HepG2 (cell line): Measurements from ENCODE around the gene SYVN1. TPM values are rescaled to one million over a fixed set of nuclear protein-coding genes. Genes with fewer than 3 reads are reported as not detected.

Experiments used
- AKNA ChIP-seq: sonication (generic); formaldehyde crosslinking; IDR thresholded peaks from 2 replicates; pipeline ENCODE4 v1.4.0; 2020; ENCODE audit warnings: missing genetic modification reagents, borderline replicate concordance
- DPF2 ChIP-seq: sonication (generic); formaldehyde crosslinking; IDR thresholded peaks from 2 replicates; pipeline ENCODE4 v1.4.0; 2020; ENCODE audit warnings: mild to moderate bottlenecking, low read depth, missing genetic modification reagents, borderline replicate concordance
- FOXO1 ChIP-seq: sonication (generic); formaldehyde crosslinking; IDR thresholded peaks from 2 replicates; pipeline ENCODE4 v1.4.0; 2020; ENCODE audit warnings: missing genetic modification reagents
- GATAD2A ChIP-seq: IDR thresholded peaks from 2 replicates; pipeline ENCODE4 v1.6.1; 2016
- HIVEP1 ChIP-seq: sonication (generic); formaldehyde crosslinking; IDR thresholded peaks from 2 replicates; pipeline ENCODE4 v1.4.0; 2020; ENCODE audit warnings: mild to moderate bottlenecking, missing genetic modification reagents
- IKZF4 ChIP-seq: sonication (generic); formaldehyde crosslinking; IDR thresholded peaks from 2 replicates; pipeline ENCODE4 v1.5.1; 2020; ENCODE audit warnings: borderline replicate concordance, mild to moderate bottlenecking, low read depth, missing genetic modification reagents; ENCODE audit errors: not compliant biosample characterization
- KLF15 ChIP-seq: sonication (generic); formaldehyde crosslinking; IDR thresholded peaks from 2 replicates; pipeline ENCODE4 v1.8.1; 2023; ENCODE audit warnings: borderline replicate concordance, mild to moderate bottlenecking, inconsistent platforms, missing genetic modification reagents, mixed read lengths
- MIER2 ChIP-seq: IDR thresholded peaks from 2 replicates; pipeline ENCODE4 v1.6.1; 2016; ENCODE audit warnings: missing biosample characterization, missing genetic modification reagents
- PTBP1 ChIP-seq: fragments of 200-400 bp; formaldehyde crosslinking; IDR thresholded peaks from 2 replicates; pipeline ENCODE4 v1.6.1; 2018; ENCODE audit warnings: low read length, low read depth; ENCODE audit not compliant: poor library complexity, severe bottlenecking
- SNAPC4 ChIP-seq: sonication (generic); formaldehyde crosslinking; IDR thresholded peaks from 2 replicates; pipeline ENCODE4 v1.4.0; 2020; ENCODE audit warnings: mild to moderate bottlenecking, missing genetic modification reagents
- TEAD2 ChIP-seq: sonication (generic); formaldehyde crosslinking; IDR thresholded peaks from 2 replicates; pipeline ENCODE4 v1.9.0; 2021; ENCODE audit warnings: missing genetic modification reagents
- TEF ChIP-seq: sonication (generic); formaldehyde crosslinking; IDR thresholded peaks from 2 replicates; pipeline ENCODE4 v1.5.0; 2020; ENCODE audit warnings: missing genetic modification reagents
- UBTF ChIP-seq: sonication (generic); formaldehyde crosslinking; IDR thresholded peaks from 2 replicates; pipeline ENCODE4 v1.4.0; 2020; ENCODE audit warnings: mild to moderate bottlenecking, missing genetic modification reagents
- ZNF12 ChIP-seq: sonication (generic); formaldehyde crosslinking; IDR thresholded peaks from 2 replicates; pipeline ENCODE4 v1.5.0; 2020; ENCODE audit warnings: missing genetic modification reagents
- ZNF441 ChIP-seq: sonication (generic); formaldehyde crosslinking; IDR thresholded peaks from 2 replicates; pipeline ENCODE4 v1.7.0; 2021; ENCODE audit warnings: missing genetic modification reagents, borderline replicate concordance
- ZSCAN22 ChIP-seq: sonication (generic); formaldehyde crosslinking; IDR thresholded peaks from 2 replicates; pipeline ENCODE4 v1.4.0; 2020; ENCODE audit warnings: mild to moderate bottlenecking, missing genetic modification reagents
- polyA plus RNA-seq, 8 experiments: library from polyadenylated mRNA; depleted of rRNA in 3 of 8; stranded (reverse) in 7 of 8; unstranded in 1 of 8; fragments of >200 nt; fragmentation: Illumina TruSeq in 4 of 8; extraction: Trizol in 4 of 8; gene quantifications; 2 replicates each; pipeline versions ENCODE4 v1.2.1 to v1.2.3, GENCODE V29; 2011 to 2016; ENCODE audit warnings: low read depth in 4 of 8, missing spikeins in 1 of 8, mixed read lengths in 1 of 8; ENCODE audit not compliant: insufficient read depth in 1 of 8
- total RNA-seq, 5 experiments: library from RNA; depleted of rRNA; stranded (reverse); fragments of >200 nt; fragmentation: Illumina TruSeq; extraction: Trizol; gene quantifications; 2 replicates each; pipeline ENCODE4 v1.2.3, GENCODE V29; 2016; ENCODE audit warnings: low read depth in 1 of 5

Gene SYVN1
- total and polyA plus RNA-seq, 2 of the 13 experiments (the other 11 are each of a cell fraction or from before 2014, with no cell fraction given): 10.3 to 22.5 TPM

- TF ChIP-seq SNAPC4 (CRISPR knock-in tag) (no peak), GATAD2A (CRISPR knock-in tag) (peak; percentile 66), KLF15 (CRISPR knock-in tag) (no peak; the same call in 1 of the 2 replicates), TEF (no peak), FOXO1 (CRISPR knock-in tag) (peak; percentile 60; the same call in 1 of the 2 replicates), TEAD2 (CRISPR knock-in tag) (no peak), HIVEP1 (CRISPR knock-in tag) (peak; percentile 81), UBTF (peak; percentile 68), IKZF4 (CRISPR knock-in tag) (peak; percentile 48), ZNF12 (CRISPR knock-in tag) (no peak), ZNF441 (CRISPR knock-in tag) (no peak), AKNA (no peak), ZSCAN22 (CRISPR knock-in tag) (no peak), MIER2 (CRISPR knock-in tag) (0 out of 2 replicates have a peak, but pooled peaks have one; percentile 53), PTBP1 (no peak), DPF2 (CRISPR knock-in tag) (no peak)
Observed at GRCh38 chr11:65083834-65084597, 50.3 kb downstream of the SYVN1 start, which contains the start of the genes CDCA5 and ZFPL1 (continued).
